NCI-H128 (cell line): ENCODE data around the gene TWIST1.

Experiments used
- DNase-seq: peaks from one replicate; lab custom pipeline; 2025; ENCODE audit not compliant: unreplicated experiment; lab: John Stamatoyannopoulos, UW

Gene TWIST1

GRCh38 chr7:19117091-19117869 lies at the start of gene TWIST1:
Gene TWIST1, minus strand, starts transcription at chr7:19117636. Its CDS starts 315 bp downstream, at chr7:19117321.
- DNase-seq, result peak; percentile 19

- DNase-seq, result no peak
Measured at GRCh38 chr7:19161671-19162070, 44.2 kb upstream of the TWIST1 start.

GRCh38 chr7:19146699-19147098 lies 29.3 kb upstream of the TWIST1 start:
- DNase-seq, result no peak

GRCh38 chr7:19145434-19146115 lies 28.1 kb upstream of the TWIST1 start:
- DNase-seq, result peak; percentile 72

- no peak for DNase-seq
Measured at GRCh38 chr7:19144661-19145433, 27.4 kb upstream of the TWIST1 start, which contains the start of gene FERD3L. Gene FERD3L, minus strand, starts transcription at chr7:19145421. Its CDS starts 59 bp downstream, at chr7:19145362.

GRCh38 chr7:19143881-19144574 lies 26.6 kb upstream of the TWIST1 start:
- DNase-seq, result no peak

GRCh38 chr7:19139706-19140327 lies 22.4 kb upstream of the TWIST1 start:
- no peak for DNase-seq

- no peak for DNase-seq
Measured at GRCh38 chr7:19133886-19134285, 16.4 kb upstream of the TWIST1 start.

- no peak for DNase-seq
Measured at GRCh38 chr7:19133390-19133789, 16.0 kb upstream of the TWIST1 start.

- no peak for DNase-seq
Measured at GRCh38 chr7:19128856-19129255, 11.4 kb upstream of the TWIST1 start.

GRCh38 chr7:19121977-19122588 lies 4.6 kb upstream of the TWIST1 start:
- no peak for DNase-seq

- no peak for DNase-seq
Measured at GRCh38 chr7:19119870-19120486, 2.5 kb upstream of the TWIST1 start.

- DNase-seq, result no peak
Measured at GRCh38 chr7:19119372-19119771, 1.9 kb upstream of the TWIST1 start.

- DNase-seq, result no peak
Measured at GRCh38 chr7:19118636-19119371, 1.4 kb upstream of the TWIST1 start.

GRCh38 chr7:19117870-19118608 lies 603 bp upstream of the TWIST1 start:
- no peak for DNase-seq

GRCh38 chr7:19116121-19117090 lies 1.0 kb downstream of the TWIST1 start:
- no peak for DNase-seq

- no peak for DNase-seq
Measured at GRCh38 chr7:19114551-19114855, 2.9 kb downstream of the TWIST1 start.
